Neural crest cell (in vitro differentiated cells): ENCODE data around the gene MUCL3. TPM values are rescaled to one million over a fixed set of nuclear protein-coding genes. Genes with fewer than 3 reads are reported as not detected.

Experiments used
- DNase-seq: peaks from one replicate; pipeline ENCODE4 v3.0.0; 2021; ENCODE audit warnings: low read depth, mixed read lengths, low spot score
- H3K27ac Mint-ChIP-seq: one replicate; pipeline ENCODE4 v1.8.0; 2021; ENCODE audit warnings: mild to moderate bottlenecking, mixed read lengths; ENCODE audit not compliant: unreplicated experiment
- H3K27me3 Mint-ChIP-seq: 2 replicates; pipeline ENCODE4 v1.8.0; 2021; ENCODE audit warnings: low read depth, mild to moderate bottlenecking, mixed read lengths
- H3K36me3 Mint-ChIP-seq: 2 replicates; pipeline ENCODE4 v1.8.0; 2021; ENCODE audit warnings: low read depth, mild to moderate bottlenecking, mixed read lengths
- H3K4me1 Mint-ChIP-seq: 2 replicates; pipeline ENCODE4 v1.8.0; 2021; ENCODE audit warnings: mixed read lengths
- H3K4me3 Mint-ChIP-seq: one replicate; pipeline ENCODE4 v1.8.0; 2021; ENCODE audit warnings: mild to moderate bottlenecking, mixed read lengths
- H3K9me3 Mint-ChIP-seq: 2 replicates; pipeline ENCODE4 v1.8.0; 2021; ENCODE audit warnings: mixed read lengths
- CTCF ChIP-seq: fragments of 200-600 bp; sonication (generic); conservative IDR thresholded peaks from 2 replicates; pipeline ENCODE4 v1.5.0; 2021; ENCODE audit warnings: antibody characterized with exemption, mild to moderate bottlenecking
- total RNA-seq: library from RNA; stranded (reverse); gene quantifications from 2 replicates; pipeline ENCODE4 v1.2.1, GENCODE V29; 2021

MUCL3 gene
- total RNA-seq, 1 donor from 2014 or later: not detected

GRCh38 chr6:30985490-30985889 is 44.7 kb downstream of the MUCL3 start:
- Mint-ChIP-seq H3K36me3 (no peaks in the 10 kb centered on the region), H3K27me3 (peaks cover 2% of the 10 kb centered on the region), H3K4me1 (peaks cover 8% of the 10 kb centered on the region), H3K9me3 (no peaks in the 10 kb centered on the region), H3K4me3 (no peak overlapping the region), H3K27ac (no peak overlapping the region)
- DNase-seq: no peak
- no peak for TF ChIP-seq CTCF

GRCh38 chr6:30987304-30987703 is 46.5 kb downstream of the MUCL3 start:
- no peak for TF ChIP-seq CTCF
- DNase-seq: no peak

GRCh38 chr6:30988209-30988825 is 47.5 kb downstream of the MUCL3 start:
- Mint-ChIP-seq H3K27ac (no peak overlapping the region), H3K4me1 (no peaks in the 10 kb centered on the region), H3K4me3 (no peak overlapping the region), H3K36me3 (no peaks in the 10 kb centered on the region), H3K27me3 (no peaks in the 10 kb centered on the region), H3K9me3 (no peaks in the 10 kb centered on the region)
- no peak for DNase-seq
- no peak for TF ChIP-seq CTCF

More at GRCh38 chr6:30987304-30987703, 46.5 kb downstream of the MUCL3 start:
- Mint-ChIP-seq H3K27ac (no peak overlapping the region), H3K4me3 (no peak overlapping the region), H3K4me1 (peaks cover 3% of the 10 kb centered on the region), H3K9me3 (no peaks in the 10 kb centered on the region), H3K36me3 (no peaks in the 10 kb centered on the region), H3K27me3 (peaks cover 2% of the 10 kb centered on the region)

GRCh38 chr6:30990422-30991086 is 49.8 kb downstream of the MUCL3 start:
- no peak for DNase-seq
- Mint-ChIP-seq H3K4me3 (no peak overlapping the region), H3K36me3 (no peaks in the 10 kb centered on the region), H3K9me3 (peaks cover 3% of the 10 kb centered on the region), H3K27me3 (no peaks in the 10 kb centered on the region), H3K27ac (no peak overlapping the region), H3K4me1 (no peaks in the 10 kb centered on the region)
- no peak for TF ChIP-seq CTCF

- TF ChIP-seq CTCF: no peak
- Mint-ChIP-seq H3K4me1 (no peaks in the 10 kb centered on the region), H3K27me3 (no peaks in the 10 kb centered on the region), H3K27ac (no peak overlapping the region), H3K9me3 (peaks cover 3% of the 10 kb centered on the region), H3K36me3 (no peaks in the 10 kb centered on the region), H3K4me3 (no peak overlapping the region)
- DNase-seq: no peak
Observed at GRCh38 chr6:30991891-30992290, 51.1 kb downstream of the MUCL3 start.
